Esophagus muscularis mucosa (tissue), 4 donors: ENCODE data around the gene ZNF862. TPM values are rescaled to one million over a fixed set of nuclear protein-coding genes. Genes with fewer than 3 reads are reported as not detected.

Source experiments
- DNase-seq: peaks from one replicate; pipeline ENCODE4 v3.0.0-alpha.2; 2017; ENCODE audit errors: extremely low spot score
- H3K27ac ChIP-seq, 4 donors: fragments of 200-600 bp; sonication (generic); replicated peaks in 1 of 4; 1 replicate in 3 of 4; 2 replicates in 1 of 4; pipeline ENCODE4 v1.5.1; 2016 to 2019; ENCODE audit warnings: mild to moderate bottlenecking in 1 of 4
- H3K27me3 ChIP-seq, 4 donors: fragments of 200-600 bp; sonication (generic); one replicate each; pipeline versions ENCODE4 v1.5.1 to v1.6.0; 2016 to 2019
- H3K36me3 ChIP-seq, 4 donors: fragments of 200-600 bp; sonication (generic); one replicate each; pipeline ENCODE4 v1.5.1; 2016 to 2019
- H3K4me1 ChIP-seq, 4 donors: fragments of 200-600 bp; sonication (generic); one replicate each; pipeline ENCODE4 v1.5.1; 2016 to 2019
- H3K4me3 ChIP-seq, 4 donors: fragments of 200-600 bp; sonication (generic); 1 replicate in 2 of 4; 2 replicates in 2 of 4; pipeline ENCODE4 v1.5.1; 2016 to 2019; ENCODE audit warnings: mild to moderate bottlenecking in 4 of 4, moderate library complexity in 1 of 4
- H3K9me3 ChIP-seq, 4 donors: fragments of 200-600 bp; sonication (generic); 1 replicate in 3 of 4; 2 replicates in 1 of 4; pipeline ENCODE4 v1.5.1; 2016 to 2019
- CTCF ChIP-seq, 3 experiments: fragments of 200-600 bp in 2 of 3; fragments of 450-650 bp in 1 of 3; sonication (generic) in 2 of 3; IDR thresholded peaks; one replicate each; pipeline ENCODE4 v1.5.1; 2017 to 2019; ENCODE audit warnings: antibody characterized with exemption in 3 of 3, mild to moderate bottlenecking in 2 of 3, moderate library complexity in 1 of 3
- EP300 ChIP-seq: sonication (generic); formaldehyde crosslinking; IDR thresholded peaks from one replicate; pipeline ENCODE4 v1.6.1; 2017; ENCODE audit warnings: antibody characterized with exemption
- POLR2A ChIP-seq: fragments of 450-650 bp; IDR thresholded peaks from one replicate; pipeline ENCODE4 v1.6.1; 2017; ENCODE audit warnings: antibody characterized with exemption, moderate library complexity, mild to moderate bottlenecking, low read depth
- POLR2AphosphoS5 ChIP-seq, 2 donors: sonication (generic); formaldehyde crosslinking; IDR thresholded peaks; one replicate each; pipeline ENCODE4 v1.6.1; 2017; ENCODE audit warnings: antibody characterized with exemption in 2 of 2
- WGBS: methylation state at CpG from one replicate; pipeline ENCODE4 v1.1.5; 2018; 5-methylcytosine and 5-hydroxymethylcytosine counted together
- intact Hi-C: fragments of 100-400 bp; cut with DNase I; formaldehyde crosslinking; loops from one replicate; pipeline ENCODE4 v1.15.1; 2023
- total RNA-seq, 4 donors: library from RNA; depleted of rRNA; stranded (reverse); fragments of >200 nt; gene quantifications; one replicate each; pipeline versions ENCODE4 v1.1.0 to v1.2.1, GENCODE V29; 2016

The ZNF862 gene
- total RNA-seq, 4 donors from 2014 or later: 9.1 to 17.1 (median 13.3) TPM

- no peak overlapping the region for H3K27ac ChIP-seq
- no peaks in the 10 kb centered on the region for H3K4me1 ChIP-seq
- peaks cover 0 to 8% (median 0%) of the 10 kb centered on the region in 4 donors for H3K27me3 ChIP-seq
- intact Hi-C loops: no loop called here
- no peak for TF ChIP-seq CTCF (IDR thresholded peaks at IDR 0.05)
- TF ChIP-seq EP300: no peak
- no peak for TF ChIP-seq POLR2AphosphoS5 (IDR thresholded peaks at IDR 0.05)
- no peak for TF ChIP-seq POLR2A
- no peaks in the 10 kb centered on the region for H3K9me3 ChIP-seq
- H3K36me3 ChIP-seq: no peaks in the 10 kb centered on the region
- 81% methylated on average over 5 of the region's 17 CpGs for WGBS
- H3K4me3 ChIP-seq: no peak overlapping the region
- DNase-seq: no peak
These were observed 17.5 kb upstream of the ZNF862 start for GRCh38 chr7:149820622-149821190.

- intact Hi-C loops: no loop called here
- H3K4me3 ChIP-seq: no peak overlapping the region
- H3K9me3 ChIP-seq: no peaks in the 10 kb centered on the region
- H3K4me1 ChIP-seq: no peaks in the 10 kb centered on the region
- H3K27ac ChIP-seq: no peak overlapping the region
- DNase-seq: no peak
- H3K36me3 ChIP-seq: no peaks in the 10 kb centered on the region
- H3K27me3 ChIP-seq: peaks cover 0 to under 1% (median 0%) of the 10 kb centered on the region in 4 donors
- 91% methylated on average over 6 of the region's 30 CpGs for WGBS
- TF ChIP-seq EP300 (no peak), POLR2AphosphoS5 (IDR thresholded peaks at IDR 0.05) (no peak), POLR2A (no peak), CTCF (IDR thresholded peaks at IDR 0.05) (no peak)
These were observed 16.7 kb upstream of the ZNF862 start for GRCh38 chr7:149821191-149822148.

GRCh38 chr7:149822353-149822943, 15.7 kb upstream of the ZNF862 start:
- no peak overlapping the region for H3K4me3 ChIP-seq
- no peaks in the 10 kb centered on the region for H3K27me3 ChIP-seq
- H3K9me3 ChIP-seq: no peaks in the 10 kb centered on the region
- DNase-seq: no peak
- TF ChIP-seq CTCF (IDR thresholded peaks at IDR 0.05) (no peak), POLR2A (no peak), POLR2AphosphoS5 (IDR thresholded peaks at IDR 0.05) (no peak), EP300 (no peak)
- H3K4me1 ChIP-seq: no peaks in the 10 kb centered on the region
- intact Hi-C loops: no loop called here
- 66% methylated on average over 7 of the region's 22 CpGs for WGBS
- H3K27ac ChIP-seq: no peak overlapping the region
- H3K36me3 ChIP-seq: no peaks in the 10 kb centered on the region

GRCh38 chr7:149823191-149823630, 15.0 kb upstream of the ZNF862 start:
- WGBS: 84% methylated on average over 3 of the region's 8 CpGs
- no peak overlapping the region for H3K27ac ChIP-seq
- H3K4me1 ChIP-seq: no peaks in the 10 kb centered on the region
- H3K27me3 ChIP-seq: no peaks in the 10 kb centered on the region
- TF ChIP-seq CTCF (IDR thresholded peaks at IDR 0.05): no peak
- no peak for TF ChIP-seq POLR2A
- no peak for TF ChIP-seq EP300
- no peak for TF ChIP-seq POLR2AphosphoS5 (IDR thresholded peaks at IDR 0.05)
- H3K9me3 ChIP-seq: no peaks in the 10 kb centered on the region
- intact Hi-C loops: no loop called here
- no peak overlapping the region for H3K4me3 ChIP-seq
- no peaks in the 10 kb centered on the region for H3K36me3 ChIP-seq
- no peak for DNase-seq
